Stimulated activated CD4-positive, alpha-beta T cell treated with anti-CD3 and anti-CD28 coated beads, TNF-alpha, amount 100 ng/mL, for 4 hours (primary cell): ENCODE data around the gene TLX1.
"Not testable (repeated sequence)": the region's sequence is repeated elsewhere in the genome, so short reads cannot be mapped to it uniquely, and the experiment has no call there.

ENCODE experiments used
- DNase-seq, 3 experiments: peaks; one replicate each; pipeline ENCODE4 v3.0.0-alpha.2; 2020; ENCODE audit warnings: low read depth in 3 of 3

Gene TLX1

DNA sequence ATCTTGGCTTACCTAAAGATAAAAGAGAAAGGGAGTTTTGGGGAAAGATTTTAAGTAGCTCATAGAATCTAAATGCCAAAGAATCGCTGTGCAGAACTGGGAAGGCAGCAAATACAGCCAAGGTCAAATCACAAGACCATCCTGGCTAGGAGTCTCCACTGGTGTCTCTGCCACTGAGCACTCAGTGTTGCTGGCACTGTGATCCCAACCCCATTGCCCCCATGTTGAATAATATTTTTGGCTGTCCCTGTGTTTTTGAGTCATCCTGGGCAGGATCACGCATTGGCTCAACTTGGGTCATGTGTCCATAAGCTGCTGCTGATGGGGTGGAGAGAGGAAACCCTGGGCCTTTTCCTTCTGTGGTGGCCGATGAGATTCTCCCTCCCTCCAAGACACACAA, 21.2 kb downstream of the TLX1 start:
- DNase-seq: no peak

DNA sequence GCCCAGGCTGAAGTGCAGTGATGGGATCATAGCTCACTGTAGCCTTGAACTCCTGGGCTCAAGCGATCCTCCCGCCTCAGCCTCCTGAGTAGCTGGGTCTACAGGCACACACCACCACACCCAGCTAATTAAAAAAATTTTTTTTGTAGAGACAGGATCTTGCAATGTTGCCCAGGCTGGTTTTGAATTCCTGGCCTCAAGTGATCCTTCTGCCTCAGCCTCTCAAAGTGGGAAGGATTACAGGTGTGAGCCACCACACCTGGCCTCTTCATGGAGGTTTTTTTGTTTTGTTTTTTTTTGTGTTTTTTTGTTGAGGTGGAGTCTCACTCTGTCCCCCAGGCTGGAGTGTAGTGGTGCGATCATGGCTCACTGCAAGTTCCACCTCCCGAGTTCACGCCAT, 23.4 kb downstream of the TLX1 start:
- not testable (repeated sequence) for DNase-seq

- DNase-seq: no peak
These were observed 24.8 kb downstream of the TLX1 start for GRCh38 chr10:101155896-101156295.

GRCh38 chr10:101157756-101158458, 26.8 kb downstream of the TLX1 start:
- no peak for DNase-seq

GRCh38 chr10:101158459-101159058, 27.5 kb downstream of the TLX1 start:
- no peak for DNase-seq

- DNase-seq: peak; percentile 38 to 58 (median 50)
These were observed 30.6 kb downstream of the TLX1 start for GRCh38 chr10:101161494-101162299.

- no peak for DNase-seq
These were observed 31.6 kb downstream of the TLX1 start for GRCh38 chr10:101162677-101163076.

DNA sequence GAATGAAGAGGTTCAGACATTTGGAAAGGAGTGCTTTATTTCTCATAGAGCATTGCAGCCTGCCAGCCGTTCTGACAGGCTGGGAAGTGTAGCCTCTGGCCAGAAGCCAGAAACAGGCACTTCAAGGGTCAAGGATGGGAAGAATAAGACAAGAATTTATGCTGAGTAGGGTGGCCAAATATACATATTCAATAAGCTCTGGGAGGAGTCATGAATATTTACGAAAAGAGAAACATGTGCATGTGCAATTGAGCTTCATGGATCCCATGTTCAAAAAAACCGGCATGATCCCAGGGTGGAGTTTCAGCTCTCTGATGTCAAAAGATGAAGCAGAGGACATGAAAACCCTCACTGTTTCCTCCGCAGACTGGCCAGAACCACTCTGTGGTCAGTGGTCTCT, 32.9 kb downstream of the TLX1 start:
- no peak for DNase-seq

DNA sequence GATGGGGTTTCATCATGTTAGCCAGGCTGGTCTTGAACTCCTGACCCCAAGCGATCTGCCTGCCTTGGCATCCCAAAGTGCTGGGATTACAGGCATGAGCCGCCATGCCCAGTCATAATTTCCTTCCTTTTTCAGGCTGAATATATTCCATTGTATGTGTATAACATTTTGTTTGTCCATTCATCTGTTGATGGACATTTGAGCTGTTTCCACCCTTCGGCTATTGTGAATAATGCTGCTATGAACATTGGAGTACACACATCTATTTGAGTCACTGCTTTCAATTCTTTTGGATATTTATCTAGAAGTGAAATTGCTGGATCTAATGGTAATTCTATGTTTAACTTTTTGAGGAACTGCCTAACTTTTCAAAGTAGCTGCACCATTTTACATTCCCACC, 34.6 kb downstream of the TLX1 start:
- DNase-seq: no peak

GRCh38 chr10:101166430-101166829, 35.3 kb downstream of the TLX1 start:
- no peak for DNase-seq

DNA sequence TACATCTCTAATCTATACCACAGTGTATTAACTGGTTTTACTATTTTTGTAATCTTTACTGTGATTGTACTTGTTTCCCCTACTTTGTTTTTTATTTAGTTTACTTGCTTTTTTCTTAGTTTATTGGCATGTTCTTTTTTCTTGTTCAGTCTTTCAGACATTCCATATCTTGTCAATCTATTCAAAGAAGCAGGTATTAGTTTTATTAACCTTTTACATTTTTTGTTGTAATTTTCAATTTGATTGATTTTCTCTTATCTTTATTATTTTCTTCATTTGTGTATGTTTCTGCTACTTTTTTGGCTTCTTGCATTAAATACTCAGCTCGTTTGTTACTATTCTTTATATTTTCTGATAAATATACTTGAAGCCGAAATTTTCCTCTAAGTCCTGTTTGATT, 41.6 kb downstream of the TLX1 start:
- no peak for DNase-seq

- no peak for DNase-seq
These were observed 43.2 kb downstream of the TLX1 start for GRCh38 chr10:101174319-101174718.

DNA sequence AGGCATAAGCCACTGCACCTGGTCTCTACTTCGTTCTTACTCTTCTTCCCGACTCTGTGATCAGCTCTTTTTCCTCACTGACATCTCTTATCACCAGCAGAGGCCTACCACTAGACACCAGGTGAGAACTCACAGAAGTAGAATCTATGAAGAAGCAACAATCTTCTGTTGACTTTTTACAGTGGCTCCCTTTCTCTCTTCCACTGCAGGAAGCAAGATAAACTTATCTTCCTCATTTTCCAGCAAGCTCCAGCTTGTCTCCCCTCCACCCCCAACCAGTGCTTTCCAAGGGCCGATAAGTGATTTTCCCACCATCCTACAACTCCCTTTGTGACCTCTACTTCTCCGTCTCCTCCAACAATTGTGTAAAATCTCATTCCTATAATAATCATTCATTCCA, 45.5 kb downstream of the TLX1 start:
- no peak for DNase-seq

- DNase-seq: no peak
These were observed 51.8 kb downstream of the TLX1 start for GRCh38 chr10:101182936-101183335.

DNA sequence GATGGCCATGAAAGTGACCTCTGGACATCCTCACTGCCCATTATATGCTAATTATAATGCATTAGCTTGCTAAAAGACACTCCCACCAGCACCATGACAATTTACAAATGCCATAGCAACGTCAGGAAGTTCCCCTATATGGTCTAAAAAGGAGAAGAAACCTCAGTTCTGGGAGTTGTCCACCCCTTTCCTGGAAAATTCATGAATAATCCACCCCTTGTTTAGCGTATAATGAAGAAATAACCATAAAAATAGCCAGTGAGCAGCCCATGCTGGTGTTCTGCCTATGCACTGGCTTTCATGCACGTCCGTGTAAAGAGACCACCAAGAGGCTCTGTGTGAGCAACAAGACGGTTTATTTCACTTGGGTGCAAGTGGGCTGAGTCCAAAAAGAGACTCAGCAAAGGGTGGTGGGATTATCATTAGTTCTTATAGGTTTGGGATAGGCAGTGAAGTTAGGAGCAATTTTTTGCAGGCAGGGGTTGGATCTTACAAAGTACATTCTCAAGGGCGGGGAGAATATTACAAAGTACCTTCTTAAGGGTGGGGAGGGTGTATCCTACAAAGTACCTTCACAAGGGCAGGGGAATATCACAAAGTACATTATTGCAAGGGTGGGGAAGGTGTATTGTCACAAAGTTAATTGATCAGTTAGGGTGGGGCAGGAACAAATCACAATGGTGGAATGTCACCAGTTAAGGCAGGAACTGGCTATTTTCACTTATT, 52.5 kb downstream of the TLX1 start:
- no peak for DNase-seq
